A549 treated with ZK216348 at 1 μM for 4 hours (cell line): ENCODE data around the gene ZNF836. TPM values are rescaled to one million over a fixed set of nuclear protein-coding genes. Genes with fewer than 3 reads are reported as not detected.

Source experiments
- total RNA-seq: library from RNA; stranded (reverse); fragments of 200-300 nt; extraction: Qiagen RNA extraction; gene quantifications from 5 replicates; pipeline ENCODE4 v1.2.3, GENCODE V29; 2022; ENCODE audit warnings: low read depth

Gene ZNF836
- total RNA-seq = 0.33 to 0.95 TPM (median 0.52 TPM) in 5 replicates

GRCh38 chr19:52171321-52172169 is at the start of gene ZNF836:
Gene ZNF836, minus strand, starts transcription at chr19:52171621. Its CDS starts 3,549 bp downstream, at chr19:52168072.

GRCh38 chr19:52189735-52190486 is 18.5 kb upstream of the ZNF836 start, which contains the start of gene PPP2R1A:
Gene PPP2R1A, plus strand, starts transcription at chr19:52190052. Its CDS starts 45 bp downstream, at chr19:52190097.

GRCh38 chr19:52139252-52140031 is 32.0 kb downstream of the ZNF836 start, which contains the start of gene ZNF616:
Gene ZNF616, minus strand, starts transcription at chr19:52139938. Its CDS starts 9,426 bp downstream, at chr19:52130512.

Other genes with a start within 250 kb of the ZNF836 start
- gene ZNF613, start 244.1 kb downstream of the ZNF836 start, total RNA-seq = 1.00 to 2.1 TPM (median 1.4 TPM) in 5 replicates
- gene ZNF350, start 184.8 kb downstream of the ZNF836 start, total RNA-seq = 3.3 to 5.9 TPM (median 4.0 TPM) in 5 replicates
- 3.3 to 4.6 TPM (median 4.3 TPM) in 5 replicates for gene ZNF615, start 163.4 kb downstream of the ZNF836 start, total RNA-seq
- 2.3 to 4.0 TPM (median 3.1 TPM) in 5 replicates for gene ZNF614, start 143.2 kb downstream of the ZNF836 start, total RNA-seq
- 1.3 to 2.5 TPM (median 1.8 TPM) in 5 replicates for gene ZNF432, start 122.8 kb downstream of the ZNF836 start, total RNA-seq
- gene ZNF841, start 75.9 kb downstream of the ZNF836 start, total RNA-seq = 1.7 to 3.1 TPM (median 1.8 TPM) in 5 replicates
- 0.48 to 1.4 TPM (median 0.79 TPM) in 5 replicates for gene ZNF616, start 31.7 kb downstream of the ZNF836 start, total RNA-seq
- gene PPP2R1A, start 18.4 kb upstream of the ZNF836 start, total RNA-seq = 210 to 308 TPM (median 302 TPM) in 5 replicates
- 6.0 to 14.9 TPM (median 9.6 TPM) in 5 replicates for gene ZNF766, start 98.0 kb upstream of the ZNF836 start, total RNA-seq
- gene ZNF480, start 125.5 kb upstream of the ZNF836 start, total RNA-seq = 11.8 to 18.2 TPM (median 15.6 TPM) in 5 replicates
- gene ZNF610, start 164.6 kb upstream of the ZNF836 start, total RNA-seq = not detected in 5 replicates
- gene ZNF880, start 198.3 kb upstream of the ZNF836 start, total RNA-seq = 0.16 to 1.8 TPM (median 0.70 TPM) in 5 replicates
- 0.04 to 0.57 TPM (median 0.20 TPM) in 4 of 5 replicates, not detected in the other for gene ZNF528, start 226.2 kb upstream of the ZNF836 start, total RNA-seq